ENCODE measurements around the gene SH3RF3.

- TF ChIP-seq PRRX2 (CRISPR knock-in tag; IDR thresholded peaks at IDR 0.05), result no peak
- TF ChIP-seq HMGXB4 (CRISPR knock-in tag; IDR thresholded peaks at IDR 0.05), result no peak
- no peak for TF ChIP-seq PREB (CRISPR knock-in tag; IDR thresholded peaks at IDR 0.05; ENCODE audit: borderline replicate concordance)
- TF ChIP-seq CTCF (IDR thresholded peaks at IDR 0.05), result no peak
- no peak for TF ChIP-seq IRF2 (CRISPR knock-in tag; IDR thresholded peaks at IDR 0.05; ENCODE audit: borderline replicate concordance, low read depth)
- TF ChIP-seq JUN (CRISPR knock-in tag; IDR thresholded peaks at IDR 0.05), result no peak
- no peak for TF ChIP-seq CBFB (CRISPR knock-in tag; IDR thresholded peaks at IDR 0.05; ENCODE audit: low read depth)
- no peak for TF ChIP-seq CREM (CRISPR knock-in tag; IDR thresholded peaks at IDR 0.05)
- TF ChIP-seq SMAD3 (CRISPR knock-in tag; IDR thresholded peaks at IDR 0.05; ENCODE audit: borderline replicate concordance), result no peak
Measured at GRCh38 chr2:109123586-109124201, 5.3 kb upstream of the SH3RF3 start.

Measured in WTC11 (cell line).